BJ (cell line): ENCODE measurements around the gene PIP5K1B. TPM values are rescaled to one million over a fixed set of nuclear protein-coding genes. Genes with fewer than 3 reads are reported as not detected.

Experiments used
- CTCF ChIA-PET: fragments of 350-600 bp; formaldehyde crosslinking; extraction: SDS; loops from one replicate; lab custom pipeline; 2021; ENCODE audit warnings: antibody characterized with exemption, inconsistent platforms; lab: Yijun Ruan, JAX
- POLR2A ChIA-PET: fragments of 300-600 bp; sonication (Branson Sonifier 250); formaldehyde crosslinking; extraction: SDS; loops from one replicate; lab custom pipeline; 2021; ENCODE audit warnings: antibody characterized with exemption; lab: Charles Lee
- DNase-seq: peaks from one replicate; pipeline ENCODE4 v3.0.0-alpha.2; 2011; ENCODE audit warnings: low read depth
- H3K27me3 ChIP-seq: 2 replicates; pipeline ENCODE4 v1.6.0; 2011; ENCODE audit warnings: low read length; ENCODE audit not compliant: control insufficient read depth, insufficient read depth
- H3K36me3 ChIP-seq: 2 replicates; pipeline ENCODE4 v1.5.1; 2011; ENCODE audit warnings: low read length; ENCODE audit not compliant: control insufficient read depth, insufficient read depth
- H3K4me3 ChIP-seq: 2 replicates; pipeline ENCODE4 v1.5.1; 2011; ENCODE audit warnings: low read depth, mild to moderate bottlenecking, control low read depth, low read length
- polyA plus RNA-seq: library from polyadenylated mRNA; depleted of rRNA; stranded (reverse); fragments of >200 nt; gene quantifications from 2 replicates; pipeline ENCODE4 v1.2.3, GENCODE V29; 2011
- TF ChIP-seq, protein P1 (sequence below): IDR thresholded peaks from 2 replicates; pipeline ENCODE4 v1.5.1; 2011; ENCODE audit warnings: low read depth, mild to moderate bottlenecking, control low read depth, inconsistent platforms, low read length, moderate library complexity; ENCODE audit not compliant: insufficient read depth

Gene PIP5K1B
- polyA plus RNA-seq, 1 experiment = not detected

DNA sequence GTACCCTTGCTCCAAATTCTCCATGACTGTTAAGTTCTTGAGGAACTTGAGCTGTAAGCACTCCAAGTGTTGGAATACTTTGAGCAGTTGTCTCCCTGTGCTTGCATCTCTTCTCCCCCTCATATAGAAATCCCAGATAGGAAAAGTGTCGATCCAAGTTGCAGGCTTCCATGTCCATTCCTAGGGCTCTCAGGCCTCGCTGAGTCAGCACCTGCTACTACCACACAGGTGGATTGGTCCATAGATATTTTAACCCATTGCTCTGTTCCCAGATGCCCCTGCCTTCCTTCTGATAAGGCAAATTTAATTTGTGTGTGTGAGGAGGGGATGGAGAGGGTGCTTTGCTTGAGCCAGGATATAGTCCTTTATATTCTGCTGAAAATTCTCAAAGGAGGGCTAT, 95.8 kb downstream of the PIP5K1B start:
- no peak for DNase-seq
- no peak overlapping the region for H3K4me3 ChIP-seq
- ChIA-PET POLR2A (no interaction called here), CTCF (no interaction called here)
- no peaks in the 10 kb centered on the region for H3K36me3 ChIP-seq
- H3K27me3 ChIP-seq = no peaks in the 10 kb centered on the region
- TF ChIP-seq, protein P1, sequence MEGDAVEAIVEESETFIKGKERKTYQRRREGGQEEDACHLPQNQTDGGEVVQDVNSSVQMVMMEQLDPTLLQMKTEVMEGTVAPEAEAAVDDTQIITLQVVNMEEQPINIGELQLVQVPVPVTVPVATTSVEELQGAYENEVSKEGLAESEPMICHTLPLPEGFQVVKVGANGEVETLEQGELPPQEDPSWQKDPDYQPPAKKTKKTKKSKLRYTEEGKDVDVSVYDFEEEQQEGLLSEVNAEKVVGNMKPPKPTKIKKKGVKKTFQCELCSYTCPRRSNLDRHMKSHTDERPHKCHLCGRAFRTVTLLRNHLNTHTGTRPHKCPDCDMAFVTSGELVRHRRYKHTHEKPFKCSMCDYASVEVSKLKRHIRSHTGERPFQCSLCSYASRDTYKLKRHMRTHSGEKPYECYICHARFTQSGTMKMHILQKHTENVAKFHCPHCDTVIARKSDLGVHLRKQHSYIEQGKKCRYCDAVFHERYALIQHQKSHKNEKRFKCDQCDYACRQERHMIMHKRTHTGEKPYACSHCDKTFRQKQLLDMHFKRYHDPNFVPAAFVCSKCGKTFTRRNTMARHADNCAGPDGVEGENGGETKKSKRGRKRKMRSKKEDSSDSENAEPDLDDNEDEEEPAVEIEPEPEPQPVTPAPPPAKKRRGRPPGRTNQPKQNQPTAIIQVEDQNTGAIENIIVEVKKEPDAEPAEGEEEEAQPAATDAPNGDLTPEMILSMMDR = no peak

DNA sequence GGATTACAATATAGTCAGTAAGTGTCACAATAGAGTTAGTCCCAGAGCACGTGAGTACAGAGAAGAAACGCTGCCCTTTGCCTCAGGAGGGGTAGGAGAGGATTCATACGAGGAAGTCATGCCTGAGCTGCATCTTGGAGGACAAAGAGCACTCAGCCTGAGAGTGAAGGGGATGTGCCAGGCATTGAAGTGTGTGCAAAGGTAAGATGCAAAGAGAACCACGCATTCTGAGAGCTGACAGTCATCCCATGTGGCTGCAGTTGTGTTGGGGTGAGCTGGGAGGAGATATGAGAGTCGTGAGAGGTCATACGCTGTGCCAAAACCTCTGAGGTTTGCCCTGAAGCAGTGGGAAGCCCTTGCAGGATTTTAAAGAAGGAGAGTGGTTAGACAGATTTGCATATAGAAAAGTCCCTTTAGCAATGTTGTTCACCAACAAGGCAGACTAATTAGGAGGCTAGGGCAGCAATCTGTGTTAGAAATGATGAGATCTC, 97.5 kb downstream of the PIP5K1B start:
- Histone ChIP-seq H3K36me3 (no peaks in the 10 kb centered on the region), H3K27me3 (no peaks in the 10 kb centered on the region), H3K4me3 (no peak overlapping the region)
- ChIA-PET POLR2A (no interaction called here), CTCF (interaction anchor here (1.1 kb wide), 1 partner anchor 234 kb away, joined by 3 read pairs; no protein-coding TSS in a partner anchor)
- TF ChIP-seq, protein P1 = no peak
- DNase-seq = no peak

DNA sequence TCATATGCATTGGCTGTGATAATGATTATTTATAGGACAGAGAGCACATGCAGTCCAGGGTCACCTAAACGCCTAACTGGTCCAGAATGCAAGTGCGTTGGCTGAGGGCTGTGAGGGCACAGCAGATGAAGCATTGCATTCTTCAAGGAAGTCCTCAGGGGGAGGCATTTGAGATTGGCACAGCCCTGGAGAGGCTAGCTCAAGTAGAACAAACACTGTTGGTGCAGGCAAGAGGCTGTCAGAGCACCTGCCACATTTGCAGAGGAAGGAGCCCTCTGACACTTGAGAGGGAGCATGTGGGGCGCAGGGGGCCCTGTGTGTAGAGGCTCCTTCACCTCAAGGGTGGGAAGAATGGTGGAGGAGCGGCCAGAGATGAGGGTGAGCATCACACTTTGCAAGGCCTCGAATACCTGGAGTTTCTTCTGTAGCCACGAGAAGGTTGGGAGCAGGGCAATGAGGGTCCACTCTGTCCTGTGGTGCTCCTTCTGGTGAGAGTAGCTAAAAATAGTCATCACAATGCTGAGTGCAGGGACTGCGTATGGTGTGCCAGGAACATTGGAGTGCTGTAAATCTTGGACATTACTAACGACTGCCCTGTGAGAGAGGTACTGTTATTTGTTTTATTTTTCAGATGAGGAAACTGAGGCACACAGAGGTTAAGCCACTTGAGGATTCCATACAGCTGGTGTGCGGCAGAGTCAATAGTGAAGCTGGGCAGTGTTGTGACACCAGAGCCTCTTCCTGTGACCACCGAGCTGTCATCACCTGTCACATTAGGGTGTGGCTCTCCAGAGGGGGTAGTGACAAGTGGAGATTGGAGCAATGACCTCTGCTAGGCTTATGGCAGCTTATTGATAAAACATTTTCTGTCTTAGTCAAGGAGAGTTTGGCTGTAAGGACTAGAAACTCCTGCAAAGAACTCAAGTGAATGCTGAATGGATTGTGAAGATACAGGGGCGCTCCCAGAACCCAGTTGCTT, 100.2 kb downstream of the PIP5K1B start:
- POLR2A ChIA-PET = no interaction called here
- no peak for DNase-seq

DNA sequence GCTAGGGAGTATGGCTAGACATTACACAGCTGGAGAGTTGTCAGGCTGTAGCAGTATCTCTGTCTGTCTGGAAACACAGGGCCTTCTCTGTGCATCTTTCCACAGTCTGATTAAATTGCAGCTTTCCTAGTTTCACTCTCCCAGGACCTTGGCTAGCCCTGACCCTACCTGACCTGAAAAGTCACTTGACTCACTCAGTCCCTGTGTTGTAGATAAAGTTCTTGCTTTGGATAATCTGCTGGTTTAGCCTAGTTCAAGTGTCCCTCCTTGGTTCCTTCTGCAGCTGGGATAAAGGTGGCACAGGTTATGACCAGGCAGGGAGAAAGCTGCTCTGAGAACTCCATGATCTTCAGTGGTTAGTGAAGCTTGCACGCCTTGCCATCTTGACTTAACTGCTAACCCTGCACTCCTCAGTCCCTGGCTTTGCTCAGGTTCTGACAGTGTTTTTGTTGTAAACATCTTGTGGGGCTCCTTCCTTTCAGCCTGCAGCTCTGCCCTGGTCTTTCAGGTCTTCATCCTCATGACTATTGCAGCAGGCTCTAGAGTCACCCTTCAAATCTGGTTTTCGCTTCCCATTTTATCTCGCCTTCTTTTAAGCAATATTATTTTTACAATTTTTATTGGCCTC, 101.0 kb downstream of the PIP5K1B start:
- Histone ChIP-seq H3K27me3 (no peaks in the 10 kb centered on the region), H3K36me3 (no peaks in the 10 kb centered on the region), H3K4me3 (no peak overlapping the region)
- ChIA-PET CTCF (no interaction called here), POLR2A (interaction anchor here (0.6 kb wide), 1 partner anchor 90 kb away, joined by 6 read pairs; no protein-coding TSS in a partner anchor)
- TF ChIP-seq, protein P1 = no peak
- no peak for DNase-seq

More for the DNA sequence above, 100.2 kb downstream of the PIP5K1B start:
- Histone ChIP-seq H3K4me3 (no peak overlapping the region), H3K36me3 (no peaks in the 10 kb centered on the region), H3K27me3 (no peaks in the 10 kb centered on the region)
- CTCF ChIA-PET = no interaction called here
- TF ChIP-seq, protein P1 = no peak
